GM18498 (cell line): Measurements from ENCODE around the gene EZR.

Experiments
- ATAC-seq: cut with Tn5 transposase; IDR thresholded peaks from one replicate; pipeline ENCODE4 v1.9.1; 2021; ENCODE audit warnings: mild to moderate bottlenecking, moderate library complexity; ENCODE audit not compliant: unreplicated experiment

Gene EZR

DNA sequence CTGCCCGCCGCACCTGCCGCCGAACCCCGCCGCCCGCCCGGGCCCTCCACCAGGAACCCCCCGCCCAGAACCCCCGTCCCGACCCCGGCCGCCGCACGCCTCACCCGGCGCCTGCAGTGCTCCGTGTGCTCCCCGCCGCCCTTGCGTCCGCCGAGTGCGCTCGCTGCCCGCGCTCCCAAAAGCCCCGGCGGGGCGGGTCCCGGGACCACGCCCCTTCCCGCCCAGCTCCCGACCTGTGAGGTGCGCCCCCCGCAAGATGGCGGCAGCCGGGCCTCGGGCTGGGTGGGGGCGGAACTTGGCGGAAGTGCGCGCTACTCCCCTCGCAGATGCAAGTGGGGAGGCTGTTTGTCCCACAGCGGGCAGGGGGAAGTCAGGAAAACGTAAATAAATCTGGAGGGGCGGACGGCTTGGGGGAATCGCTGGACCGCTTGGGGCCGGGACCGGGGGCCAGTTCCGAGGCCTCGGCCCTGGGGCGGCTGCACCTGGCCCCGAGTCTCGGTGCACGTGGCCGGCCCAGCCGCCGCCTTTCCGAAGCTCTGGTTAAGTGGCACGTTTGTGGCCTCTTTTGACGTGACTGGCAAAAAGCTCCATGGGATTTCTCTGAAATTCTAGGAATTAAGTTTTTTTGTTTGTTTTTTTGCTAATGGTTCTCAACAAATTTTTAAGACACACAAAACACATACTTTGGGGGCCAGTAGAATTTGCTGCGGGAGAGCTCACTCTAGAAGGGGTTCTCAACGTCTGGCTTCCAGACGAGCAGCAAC, at the start of gene EZR:
TSS of gene EZR (minus strand) at position 156 of the 764 bp plus-strand sequence. CDS start 1,275 bp downstream, outside the sequence.
- ATAC-seq = peak; percentile 57

DNA sequence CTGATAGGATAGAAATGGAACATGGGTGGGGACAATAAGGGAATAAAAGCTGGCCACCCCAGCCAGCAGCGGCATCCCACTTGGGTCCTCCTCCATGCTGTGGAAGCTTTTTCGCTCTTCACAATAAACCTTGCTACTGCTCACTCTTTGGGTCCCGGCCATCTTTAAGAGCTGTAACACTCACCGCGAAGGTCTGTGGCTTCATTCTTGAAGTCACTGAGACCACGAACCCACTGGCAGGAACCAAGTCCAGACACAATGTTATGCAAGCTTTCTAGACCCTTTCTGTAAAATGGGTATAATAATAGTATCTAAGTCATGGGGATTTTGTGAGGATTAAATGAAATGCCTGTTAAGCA, 48.9 kb upstream of the EZR start:
- ATAC-seq = no peak

DNA sequence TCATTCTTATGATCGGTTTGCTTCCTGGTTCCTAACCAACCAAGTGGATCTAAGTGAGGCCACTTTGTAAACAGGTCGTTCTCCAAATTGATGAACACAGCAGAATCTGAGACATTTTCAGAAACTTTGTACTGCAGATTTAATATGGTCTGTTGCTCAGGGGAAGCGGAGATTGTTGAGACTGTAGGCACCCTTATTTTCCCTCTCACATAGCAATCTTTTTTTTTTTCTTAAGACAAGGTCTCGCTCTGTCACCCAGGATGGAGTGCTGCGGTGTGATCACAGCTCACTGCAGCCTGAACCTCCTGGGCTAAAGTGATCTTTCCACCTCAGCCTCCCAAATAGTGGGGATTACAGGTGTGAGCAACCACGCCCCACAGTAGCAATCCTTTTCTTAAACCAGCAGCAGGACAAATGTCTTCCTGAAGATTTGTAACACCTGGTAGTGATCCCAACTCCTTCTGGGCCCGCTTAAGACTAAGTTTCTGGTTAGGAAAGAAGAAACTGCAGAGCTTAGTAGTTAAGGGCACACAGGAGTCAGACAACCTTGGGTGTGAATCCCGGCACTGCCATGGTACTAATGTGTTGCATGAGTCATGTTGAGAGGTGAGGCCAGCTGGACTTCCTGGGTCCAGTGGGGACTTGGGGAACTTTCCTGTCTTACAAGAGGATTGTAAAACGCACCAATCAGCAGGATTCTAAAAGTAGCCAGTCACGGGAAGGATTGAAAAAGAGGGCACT, 48.4 kb upstream of the EZR start:
- no peak for ATAC-seq

DNA sequence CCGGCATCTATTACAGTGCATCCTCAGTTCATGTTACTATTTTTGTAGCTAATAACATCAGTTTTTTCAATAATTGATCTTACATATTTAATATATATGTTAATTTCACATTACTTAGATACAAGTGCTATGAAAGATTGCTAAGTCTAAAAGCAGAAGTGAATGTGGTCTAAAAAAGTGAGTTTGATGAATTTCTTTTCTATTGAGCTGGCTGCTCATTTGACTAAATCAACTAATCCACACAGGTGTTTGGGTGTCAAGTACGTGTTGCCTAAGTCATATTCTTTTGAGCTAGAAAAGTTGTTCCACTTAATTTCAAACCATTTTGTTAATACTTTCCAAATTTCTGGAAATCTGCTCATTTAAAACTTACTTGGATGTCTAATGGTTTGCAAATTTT, 46.6 kb upstream of the EZR start:
- ATAC-seq = no peak

DNA sequence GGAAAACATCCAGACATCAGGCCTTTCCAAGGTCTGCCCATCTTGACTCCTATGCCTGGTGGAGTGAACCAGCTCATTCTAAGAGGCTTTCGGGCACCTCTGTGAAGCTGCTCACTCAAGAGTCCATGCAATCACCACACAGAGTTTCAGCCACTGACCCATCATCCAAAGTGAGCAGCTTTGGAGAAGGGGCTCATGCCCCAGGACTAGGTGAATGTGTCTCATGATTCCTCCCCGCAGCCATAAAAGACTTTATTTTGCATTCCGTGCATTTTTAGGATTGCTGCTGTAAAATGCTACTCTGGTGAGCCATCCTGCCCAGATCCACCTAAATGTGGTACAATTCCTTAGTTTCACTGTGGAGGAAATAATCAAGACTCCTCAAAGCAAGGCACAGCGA, 44.5 kb upstream of the EZR start:
- ATAC-seq = no peak

DNA sequence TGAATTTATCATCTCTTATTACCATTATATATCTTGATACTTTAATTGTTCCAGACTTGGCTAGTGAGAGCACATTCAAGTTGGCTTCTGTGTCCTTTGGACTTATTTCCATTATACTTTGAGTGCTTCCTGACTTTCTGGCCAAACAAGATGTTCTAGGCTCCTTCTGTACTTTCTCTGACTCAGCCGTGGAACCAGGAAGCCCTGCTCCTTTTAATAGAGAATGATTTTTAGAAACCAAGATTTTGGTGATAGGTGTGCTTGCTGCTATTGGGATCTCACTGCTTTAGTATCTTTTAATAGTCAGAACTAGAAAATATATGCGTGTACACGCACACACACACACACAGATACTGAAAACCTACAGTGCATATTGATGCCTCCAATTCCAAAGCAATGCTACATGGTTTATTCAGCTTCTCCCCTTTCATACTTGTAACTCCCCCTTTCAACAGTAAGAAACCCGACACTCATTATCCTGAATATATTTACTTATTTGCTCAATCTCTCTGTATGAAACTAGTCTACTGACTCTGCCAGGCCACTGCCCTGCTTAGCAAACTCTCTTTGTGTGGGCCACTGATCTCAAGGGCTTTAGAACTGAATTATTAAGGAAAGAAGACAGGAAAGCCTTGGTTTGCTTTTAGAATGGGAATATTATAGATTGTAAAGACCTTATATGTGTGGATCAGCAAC, 42.7 kb upstream of the EZR start:
- no peak for ATAC-seq

DNA sequence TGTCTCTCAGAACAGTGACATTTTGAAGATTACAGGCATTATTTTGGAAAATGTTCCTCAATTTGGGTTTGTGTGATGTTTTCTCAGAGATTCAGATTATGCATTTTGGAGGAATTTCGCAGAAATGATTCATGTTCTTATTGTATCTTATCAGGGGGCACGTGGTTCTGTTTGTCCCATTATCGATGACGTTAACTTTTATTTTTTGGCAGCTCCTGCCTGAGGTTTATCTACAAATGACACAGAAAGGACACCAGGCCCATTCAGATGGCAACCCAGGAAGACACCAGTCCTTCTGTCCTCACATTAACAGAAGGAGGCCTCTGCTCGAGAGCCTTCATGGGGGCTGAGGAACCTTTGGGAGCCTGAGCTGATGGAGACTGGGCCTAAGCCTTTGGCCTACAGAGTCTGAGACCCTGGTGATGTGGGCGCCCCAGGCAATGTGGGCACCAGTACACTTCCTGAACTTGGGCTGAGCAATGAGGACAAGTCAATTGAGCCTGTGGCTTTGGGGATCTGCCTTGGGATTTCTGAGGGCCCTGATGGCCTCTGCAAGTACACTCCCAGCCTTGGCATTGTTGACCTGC, 41.2 kb upstream of the EZR start:
- no peak for ATAC-seq

DNA sequence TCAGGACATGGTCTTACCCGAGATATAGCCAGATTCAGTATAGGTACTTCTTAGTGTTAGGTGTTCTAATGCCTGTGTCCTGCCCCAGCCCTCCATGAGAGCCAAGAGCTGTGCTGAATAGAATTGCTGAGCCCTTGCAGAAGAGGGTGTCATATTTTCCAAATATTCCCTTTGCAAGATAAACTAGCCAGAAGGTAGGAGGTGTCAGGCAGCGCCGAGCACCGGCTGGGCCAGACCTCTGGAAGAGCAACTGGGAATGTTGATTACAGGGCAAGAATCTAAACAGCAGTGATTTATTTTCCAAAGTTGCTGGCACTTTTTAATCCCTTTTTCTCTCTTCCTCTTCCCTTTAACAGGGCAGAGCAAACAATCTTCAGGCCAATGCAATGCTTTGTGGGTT, 37.1 kb upstream of the EZR start:
- no peak for ATAC-seq

DNA sequence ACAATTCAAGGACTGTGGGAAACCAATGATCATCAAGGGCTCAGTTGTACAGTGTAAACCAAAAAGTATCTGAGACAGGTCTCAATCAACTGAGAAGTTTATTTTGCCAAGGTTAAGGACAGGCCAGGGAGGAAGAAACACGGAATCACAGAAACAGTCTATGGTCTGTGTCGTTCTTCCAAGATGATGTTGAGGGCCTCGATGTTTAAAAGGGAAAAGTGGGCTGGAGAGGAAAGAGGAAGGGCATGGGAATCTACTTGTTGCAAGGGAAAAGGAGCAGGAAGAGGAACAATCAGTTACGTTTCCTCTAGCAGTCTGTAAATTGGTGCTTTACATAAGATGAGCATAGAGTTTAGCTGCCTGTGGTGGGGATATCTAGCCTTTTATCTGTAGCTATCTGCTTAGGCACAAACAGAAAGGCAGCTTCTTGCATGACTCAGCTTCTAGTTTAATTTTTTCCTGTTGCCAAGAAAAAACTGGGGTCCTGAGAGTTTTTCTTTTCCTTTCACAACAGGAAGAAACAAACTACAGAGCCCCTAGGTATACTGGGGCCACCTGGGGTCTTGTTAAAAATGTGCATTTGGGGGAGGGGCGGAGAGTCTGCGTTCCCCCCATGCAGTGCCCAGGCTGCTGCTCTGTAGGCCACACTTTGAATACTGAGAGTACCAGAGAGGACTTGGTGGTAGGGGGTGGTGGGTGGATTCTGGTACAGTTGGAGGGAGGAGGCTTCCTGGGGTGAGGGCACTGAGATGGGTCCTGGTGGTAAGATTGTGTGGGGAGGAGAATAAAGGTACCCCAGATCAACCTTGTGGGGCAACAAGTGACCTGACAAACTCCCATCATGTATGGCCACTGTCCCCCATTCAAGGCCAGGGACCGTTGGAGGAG, 35.3 kb upstream of the EZR start:
- ATAC-seq = no peak

DNA sequence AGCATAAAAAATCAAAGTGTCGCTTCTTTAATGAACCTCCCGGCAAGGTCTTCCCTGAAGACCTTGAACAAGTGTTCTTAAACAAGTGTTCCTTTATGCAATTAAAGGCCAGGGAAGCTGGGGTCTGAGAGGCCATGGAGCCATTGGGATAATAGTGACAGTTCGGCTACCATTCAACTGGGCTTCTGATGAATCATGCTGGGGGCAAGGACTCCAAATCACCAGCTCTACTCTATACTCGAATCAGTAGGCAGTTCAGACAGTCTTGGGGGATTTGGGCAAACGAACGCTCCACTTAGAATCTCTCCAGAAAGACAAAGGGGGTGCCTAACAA, 34.7 kb upstream of the EZR start:
- no peak for ATAC-seq

DNA sequence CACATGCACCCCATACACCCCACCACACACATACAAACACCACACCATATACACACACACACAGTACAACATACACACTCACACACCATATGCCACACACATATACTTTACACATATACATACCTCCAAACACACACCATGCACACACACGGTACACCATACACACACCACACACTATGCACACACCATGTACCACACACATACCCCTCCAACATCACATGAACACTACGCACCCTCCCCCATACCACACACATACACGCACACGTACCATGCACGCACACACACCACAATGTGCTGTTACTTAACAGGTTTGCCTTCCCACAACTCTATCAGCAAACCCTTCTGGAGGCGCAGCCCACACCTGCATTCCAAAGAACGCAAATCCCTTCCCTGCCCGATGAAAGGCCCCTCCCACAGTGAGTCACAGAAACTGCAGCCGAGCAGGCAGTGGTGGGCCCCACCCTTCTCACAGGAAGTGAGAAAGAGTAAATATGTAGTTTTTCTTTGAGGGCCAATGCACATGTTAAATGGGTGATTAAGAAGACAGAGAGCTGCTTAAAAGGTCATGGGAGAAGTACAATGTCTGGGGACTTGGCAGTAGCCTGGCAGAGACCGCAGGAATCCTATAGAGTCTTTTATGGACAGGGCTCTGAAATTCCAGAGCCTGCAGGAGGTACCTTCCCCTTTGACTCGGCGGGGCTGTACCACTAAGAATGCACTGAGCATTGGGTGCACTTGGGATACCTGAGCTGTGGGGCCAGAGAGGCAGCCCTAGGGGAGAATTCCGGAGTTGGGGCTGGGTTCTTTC, 34.1 kb upstream of the EZR start:
- ATAC-seq = peak; percentile 93

DNA sequence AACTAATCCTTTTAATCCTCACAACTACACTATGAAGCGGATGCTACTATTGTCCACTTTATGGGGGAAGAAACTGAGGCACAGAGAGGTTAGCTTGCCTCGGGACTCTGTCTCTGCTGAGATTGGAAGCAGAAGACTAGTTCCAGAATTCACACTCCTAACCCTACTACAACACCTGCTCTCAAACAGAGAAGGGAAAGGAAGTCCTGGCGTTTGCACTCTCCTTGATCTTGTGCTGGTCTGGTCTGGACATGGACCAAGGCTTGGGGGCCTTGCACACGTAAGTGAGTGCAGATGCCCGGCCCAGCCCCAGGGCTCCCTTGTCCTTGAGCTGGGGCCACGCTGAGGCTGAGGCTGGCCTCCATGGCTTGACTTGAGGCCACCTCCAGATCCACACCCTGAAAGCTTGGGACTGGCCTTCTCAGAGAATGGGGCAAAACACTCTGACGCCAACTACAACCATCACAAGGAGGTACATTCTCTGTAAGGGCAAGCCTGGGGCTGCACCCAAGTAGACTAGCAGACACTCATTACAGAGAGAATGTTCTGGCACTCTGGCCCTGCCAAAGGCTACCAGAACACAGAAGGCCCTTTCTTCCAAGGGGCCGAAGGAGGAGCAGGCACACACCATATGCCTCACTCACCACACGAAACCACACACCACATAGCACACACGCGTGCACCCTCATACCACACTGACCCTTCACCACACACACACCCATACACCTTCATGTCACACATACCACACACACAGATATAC, 33.3 kb upstream of the EZR start:
- ATAC-seq = no peak

DNA sequence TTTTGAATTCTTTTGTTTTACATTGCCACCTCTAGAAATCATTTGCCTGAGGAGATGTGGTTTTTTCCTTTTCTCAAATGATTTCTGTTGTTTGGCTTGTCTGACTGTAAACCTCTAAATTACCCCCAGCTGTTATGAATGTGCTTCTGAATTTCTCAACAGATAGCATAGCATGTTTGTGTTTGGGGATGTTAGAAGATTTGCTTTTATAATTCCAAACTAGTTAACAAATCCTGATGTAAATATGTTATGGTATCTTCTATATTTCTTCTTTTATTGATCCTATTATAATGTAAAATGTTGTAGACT, 31.6 kb upstream of the EZR start:
- no peak for ATAC-seq

DNA sequence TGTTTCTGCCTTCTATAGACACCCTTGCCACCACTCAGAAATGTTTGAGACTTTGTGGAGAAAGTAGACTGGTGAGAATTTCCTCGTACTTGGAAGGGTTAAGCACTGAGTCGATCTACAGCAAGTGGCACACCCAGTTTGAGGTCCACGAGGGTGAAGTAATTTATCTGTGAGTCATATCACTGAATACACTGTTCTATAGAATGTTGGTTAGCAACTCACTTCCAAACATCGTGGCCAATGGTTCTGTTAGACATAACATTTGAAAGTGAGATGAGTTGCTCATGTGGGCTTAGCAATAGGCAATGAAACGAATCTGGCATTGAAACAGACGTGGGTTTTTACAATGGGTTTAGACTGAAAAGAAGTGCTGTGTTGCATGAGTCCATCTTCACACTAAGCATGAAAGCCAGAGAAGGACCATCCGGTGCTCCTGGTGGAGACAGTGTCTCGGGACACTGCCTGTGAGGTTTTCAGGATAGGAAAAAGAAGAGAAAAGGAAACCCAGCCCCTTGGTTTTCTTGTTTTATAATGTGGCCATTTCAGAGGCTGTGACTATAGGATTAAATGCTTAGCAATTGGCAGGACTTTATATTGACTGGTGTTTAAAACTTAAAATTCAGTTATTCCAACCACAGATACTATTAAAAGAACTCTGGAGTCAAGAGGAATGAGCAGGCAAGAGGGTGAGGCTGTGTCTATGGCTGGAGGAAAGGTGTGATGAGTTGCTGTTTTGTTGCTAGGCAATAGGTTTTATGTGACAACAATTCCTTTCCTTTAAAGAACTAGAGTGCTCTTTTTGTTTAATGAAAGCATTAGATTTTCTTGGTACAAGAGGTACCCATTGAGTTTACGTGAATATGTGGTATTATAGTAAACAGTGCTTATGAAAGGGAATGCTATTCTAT, 31.0 kb upstream of the EZR start:
- ATAC-seq = no peak

DNA sequence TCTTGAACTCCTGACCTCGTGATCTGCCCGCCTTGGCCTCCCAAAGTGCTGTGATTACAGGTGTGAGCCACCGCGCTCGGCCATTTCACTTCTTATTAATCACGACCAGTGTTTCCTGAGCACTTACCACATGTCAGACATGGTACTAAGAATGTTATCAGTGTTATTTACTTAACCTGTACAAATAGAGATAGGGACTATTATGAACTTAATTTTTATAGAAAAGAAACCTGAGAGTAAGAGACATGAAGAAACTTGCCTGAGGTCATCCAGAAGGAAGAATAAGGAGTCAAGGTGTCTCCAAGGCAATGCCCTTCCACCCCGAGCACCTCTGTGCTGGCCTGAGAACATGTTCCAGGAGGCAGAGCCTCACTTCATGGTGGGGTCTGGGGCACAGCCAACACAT, 29.3 kb upstream of the EZR start:
- ATAC-seq = no peak

DNA sequence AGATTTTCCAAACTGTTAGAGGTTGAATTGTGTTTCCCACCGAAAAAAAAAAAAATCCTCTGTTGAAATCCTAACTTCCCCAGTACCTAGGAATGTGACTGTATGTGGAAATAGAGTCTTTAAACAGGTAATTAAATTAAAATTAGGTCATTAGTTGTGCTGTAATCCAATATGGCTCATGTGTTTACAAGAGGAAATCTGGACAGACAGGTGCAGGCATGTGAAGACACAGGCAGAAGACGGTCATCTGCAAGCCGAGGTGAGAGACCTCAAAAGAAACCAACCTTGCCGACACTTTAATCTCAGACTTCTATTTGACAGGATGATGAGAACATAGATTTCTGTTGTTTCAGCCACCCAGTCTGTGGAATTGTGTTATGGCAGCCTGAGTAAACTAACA, 28.6 kb upstream of the EZR start:
- no peak for ATAC-seq

DNA sequence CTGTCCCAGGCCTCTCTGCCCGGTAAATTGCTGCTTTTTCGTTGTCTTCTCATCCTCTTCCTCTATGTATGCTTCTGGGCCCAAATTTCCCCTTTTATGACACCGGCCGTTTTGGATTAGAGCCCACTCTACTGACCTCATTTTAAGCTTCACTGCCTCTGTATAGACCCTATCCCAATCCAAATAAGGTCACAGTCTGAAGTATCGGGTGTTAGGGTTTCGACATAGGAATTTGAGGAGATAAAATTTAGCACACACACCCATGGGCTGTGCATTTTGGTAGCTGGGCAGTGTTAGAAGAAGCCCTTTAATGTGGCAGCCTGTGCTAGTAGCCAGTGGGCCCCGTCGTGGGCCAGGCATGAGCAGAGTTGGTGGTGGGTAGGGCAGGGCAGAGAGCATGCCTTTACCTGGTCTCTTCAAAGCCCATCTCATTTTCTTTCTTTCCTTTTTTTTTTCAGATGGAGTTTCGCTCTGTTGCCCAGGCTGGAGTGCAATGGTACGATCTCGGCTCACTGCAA, 27.9 kb upstream of the EZR start:
- ATAC-seq = no peak
